ENCODE measurements around the gene PIEZO2.

PIEZO2 gene

DNA sequence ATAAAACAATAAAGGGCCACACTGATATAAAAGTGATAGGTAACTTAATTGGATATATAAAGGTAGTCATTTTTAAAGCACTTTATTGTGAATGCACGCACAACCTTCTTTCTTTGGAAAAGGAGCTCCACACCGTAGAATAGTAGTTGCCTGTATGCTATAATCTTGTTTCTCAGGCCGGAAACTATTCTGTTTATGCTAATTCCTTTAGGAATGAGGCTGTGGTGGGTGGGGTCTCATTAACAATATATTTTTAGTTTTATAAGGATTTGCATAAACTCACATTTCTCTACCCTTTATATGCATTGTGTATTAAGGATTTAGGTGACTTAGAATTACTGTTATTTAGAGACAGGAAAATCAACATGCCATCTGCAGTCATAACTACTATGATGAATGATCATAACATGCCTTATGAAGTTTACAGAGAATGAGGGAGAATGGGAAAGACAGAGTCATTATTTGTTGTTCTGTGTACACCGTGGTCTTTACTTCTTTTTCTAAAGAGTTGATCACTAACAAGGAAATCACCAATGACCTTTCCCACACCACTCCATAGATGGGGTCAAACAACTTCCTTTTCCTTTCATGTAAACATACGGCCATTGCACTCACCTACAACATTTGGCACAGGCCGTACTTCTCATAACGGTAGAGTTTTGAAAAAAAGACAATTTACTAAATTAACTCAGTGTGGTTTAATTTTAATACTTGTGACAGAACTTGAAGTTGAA lies 84.5 kb downstream of the PIEZO2 start:
- no peaks in the 10 kb centered on the region for H3K27me3 ChIP-seq
- H3K36me3 ChIP-seq = no peaks in the 10 kb centered on the region
- H4K20me1 ChIP-seq = no peaks in the 10 kb centered on the region
- no peaks in the 10 kb centered on the region for H3K4me1 ChIP-seq
- H3K4me2 ChIP-seq = no peak overlapping the region
- H3K27ac ChIP-seq = no peak overlapping the region
- no peak overlapping the region for H3K4me3 ChIP-seq
- TF ChIP-seq Cebpa-rat (IDR thresholded peaks at IDR 0.05) = no peak
- H3K9me3 ChIP-seq (replicated peaks in 1 of 11) = peaks cover 0 to 18% (median 5%) of the 10 kb centered on the region in 11 experiments; a peak in 9 of 22 replicates
- no peak overlapping the region for H3K9ac ChIP-seq

DNA sequence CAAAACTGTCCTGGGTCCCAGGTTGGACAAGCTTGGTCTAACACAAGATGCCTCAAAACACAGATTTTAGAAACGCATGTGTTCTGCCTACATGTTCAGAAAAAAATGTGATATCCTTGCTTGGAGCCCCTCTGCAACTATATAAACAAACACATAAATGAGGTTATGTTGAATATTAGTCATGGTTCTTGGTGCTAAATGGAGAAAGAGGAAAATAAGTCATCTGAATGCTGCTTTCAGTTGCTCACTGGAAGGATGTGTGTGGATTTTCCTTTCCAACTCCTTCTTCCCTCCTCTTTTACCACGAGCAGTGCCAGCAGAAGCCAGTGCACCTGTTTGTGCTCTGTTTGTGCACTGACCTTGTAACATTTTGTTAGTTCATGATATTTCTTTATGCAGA lies 85.3 kb downstream of the PIEZO2 start:
- Histone ChIP-seq H3K9me3 (replicated peaks in 1 of 11) (peaks cover 0 to 18% (median 5%) of the 10 kb centered on the region in 11 experiments; a peak in 9 of 22 replicates), H4K20me1 (no peaks in the 10 kb centered on the region), H3K4me1 (no peaks in the 10 kb centered on the region), H3K36me3 (no peaks in the 10 kb centered on the region), H3K27ac (no peak overlapping the region), H3K9ac (no peak overlapping the region), H3K27me3 (no peaks in the 10 kb centered on the region), H3K4me3 (no peak overlapping the region), H3K4me2 (no peak overlapping the region)
- TF ChIP-seq Cebpa-rat (IDR thresholded peaks at IDR 0.05) = no peak

DNA sequence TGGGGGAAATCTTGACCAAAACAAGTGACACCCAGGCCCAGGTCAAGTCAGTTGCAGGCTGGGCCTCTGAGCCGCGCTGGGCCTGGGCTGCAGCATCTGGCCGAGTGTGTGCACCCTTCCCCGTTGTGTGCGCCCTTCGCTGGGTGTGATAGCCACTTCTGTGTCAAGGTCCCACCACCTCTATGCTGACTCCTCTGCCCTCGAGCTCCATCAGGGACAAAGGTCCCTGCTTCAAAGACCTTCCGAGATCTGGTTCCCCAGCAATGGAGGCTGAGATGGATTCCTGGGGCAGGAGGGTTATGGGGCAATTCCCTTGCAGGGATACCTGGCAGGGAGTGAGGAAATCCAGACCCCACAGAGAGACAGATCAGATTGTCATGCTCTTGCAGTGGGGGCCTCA lies 93.6 kb downstream of the PIEZO2 start:
- H3K4me1 ChIP-seq = no peaks in the 10 kb centered on the region
- H3K36me3 ChIP-seq = no peaks in the 10 kb centered on the region
- no peaks in the 10 kb centered on the region for H4K20me1 ChIP-seq
- H3K9me3 ChIP-seq (replicated peaks in 1 of 11) = no peaks in the 10 kb centered on the region
- H3K27ac ChIP-seq = no peak overlapping the region
- no peak for TF ChIP-seq Cebpa-rat (IDR thresholded peaks at IDR 0.05)
- H3K27me3 ChIP-seq = no peaks in the 10 kb centered on the region
- H3K4me2 ChIP-seq = no peak overlapping the region
- no peak overlapping the region for H3K4me3 ChIP-seq
- no peak overlapping the region for H3K9ac ChIP-seq

DNA sequence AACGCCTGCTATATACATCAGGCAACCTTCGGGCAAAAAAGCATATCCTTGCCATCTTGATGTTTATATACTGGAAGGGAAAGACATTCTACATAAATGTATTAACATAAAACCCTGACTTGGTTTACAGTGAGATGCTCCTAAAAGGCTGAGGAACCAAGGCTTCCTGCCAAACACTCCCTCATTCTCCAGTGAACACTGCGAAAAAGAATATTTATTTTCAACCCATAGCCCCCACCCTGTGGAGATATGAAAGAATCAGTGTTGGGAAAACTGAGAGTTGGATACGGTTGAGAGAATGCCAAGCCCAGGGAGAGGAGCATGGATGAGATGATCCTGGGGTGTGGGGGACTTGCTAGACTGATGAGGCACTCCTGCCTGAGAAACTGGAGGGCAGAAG lies 94.9 kb downstream of the PIEZO2 start:
- no peaks in the 10 kb centered on the region for H3K4me1 ChIP-seq

DNA sequence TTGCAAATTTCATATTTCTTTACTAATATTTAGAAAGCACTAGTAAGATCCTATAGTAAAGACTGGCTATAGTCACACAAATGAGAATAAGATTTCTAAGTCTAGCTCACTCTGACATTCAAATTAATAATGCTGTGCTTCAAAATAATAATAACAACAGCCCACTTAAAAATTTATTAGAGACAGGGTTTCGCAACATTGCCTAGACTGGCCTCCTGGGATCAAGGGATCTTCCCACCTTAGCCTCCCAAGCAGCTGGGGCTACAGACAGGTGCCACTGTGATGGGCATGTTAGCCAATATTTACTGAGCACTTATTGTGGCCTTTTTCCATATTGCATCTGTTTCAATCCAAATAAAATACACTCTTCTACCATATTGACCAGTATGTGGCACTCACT lies 96.1 kb downstream of the PIEZO2 start:
- H3K4me2 ChIP-seq = no peak overlapping the region
- H3K27ac ChIP-seq = no peak overlapping the region
- H3K36me3 ChIP-seq = no peaks in the 10 kb centered on the region
- no peak overlapping the region for H3K9ac ChIP-seq
- no peaks in the 10 kb centered on the region for H3K27me3 ChIP-seq
- no peak overlapping the region for H3K4me3 ChIP-seq
- H3K9me3 ChIP-seq (replicated peaks in 1 of 11) = peaks cover 0 to 6% (median 0%) of the 10 kb centered on the region in 11 experiments; a peak in 1 of 22 replicates
- TF ChIP-seq Cebpa-rat (IDR thresholded peaks at IDR 0.05) = peak in 2 of 11 experiments; percentile 32 to 37; a peak in 2 of 22 replicates
- H4K20me1 ChIP-seq = no peaks in the 10 kb centered on the region
- H3K4me1 ChIP-seq = no peaks in the 10 kb centered on the region

More for the DNA sequence above, 94.9 kb downstream of the PIEZO2 start:
- no peak overlapping the region for H3K27ac ChIP-seq
- no peak overlapping the region for H3K4me2 ChIP-seq
- H3K9ac ChIP-seq = no peak overlapping the region
- no peaks in the 10 kb centered on the region for H4K20me1 ChIP-seq
- peaks cover 0 to 2% (median 0%) of the 10 kb centered on the region in 11 experiments; a peak in 1 of 22 replicates for H3K9me3 ChIP-seq (replicated peaks in 1 of 11)
- TF ChIP-seq Cebpa-rat (IDR thresholded peaks at IDR 0.05) = no peak
- no peak overlapping the region for H3K4me3 ChIP-seq
- no peaks in the 10 kb centered on the region for H3K27me3 ChIP-seq
- H3K36me3 ChIP-seq = no peaks in the 10 kb centered on the region

DNA sequence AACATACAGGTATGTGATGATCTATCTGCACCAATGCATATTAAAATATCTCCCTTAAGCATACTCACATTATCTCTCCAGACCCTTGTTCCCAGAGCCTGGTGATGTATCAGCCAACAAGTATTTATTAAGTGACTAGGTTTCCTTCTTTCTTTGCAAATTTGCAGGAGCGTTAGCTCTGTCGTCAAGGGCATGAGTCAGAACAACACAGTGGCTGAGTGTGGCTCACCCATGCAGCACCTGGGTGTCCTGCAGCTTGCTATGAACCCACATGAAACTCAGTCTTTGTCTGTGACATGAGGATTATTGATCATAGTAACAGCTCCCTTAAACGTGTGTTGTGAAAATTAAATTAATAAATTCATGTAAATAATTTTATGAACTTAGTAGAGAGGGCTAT lies 96.6 kb downstream of the PIEZO2 start:
- Histone ChIP-seq H4K20me1 (no peaks in the 10 kb centered on the region), H3K4me2 (no peak overlapping the region), H3K4me1 (no peaks in the 10 kb centered on the region), H3K36me3 (no peaks in the 10 kb centered on the region), H3K9ac (no peak overlapping the region), H3K9me3 (replicated peaks in 1 of 11) (peaks cover 0 to 6% (median 0%) of the 10 kb centered on the region in 11 experiments; a peak in 1 of 22 replicates), H3K27me3 (no peaks in the 10 kb centered on the region), H3K27ac (no peak overlapping the region), H3K4me3 (no peak overlapping the region)
- no peak for TF ChIP-seq Cebpa-rat (IDR thresholded peaks at IDR 0.05)

DNA sequence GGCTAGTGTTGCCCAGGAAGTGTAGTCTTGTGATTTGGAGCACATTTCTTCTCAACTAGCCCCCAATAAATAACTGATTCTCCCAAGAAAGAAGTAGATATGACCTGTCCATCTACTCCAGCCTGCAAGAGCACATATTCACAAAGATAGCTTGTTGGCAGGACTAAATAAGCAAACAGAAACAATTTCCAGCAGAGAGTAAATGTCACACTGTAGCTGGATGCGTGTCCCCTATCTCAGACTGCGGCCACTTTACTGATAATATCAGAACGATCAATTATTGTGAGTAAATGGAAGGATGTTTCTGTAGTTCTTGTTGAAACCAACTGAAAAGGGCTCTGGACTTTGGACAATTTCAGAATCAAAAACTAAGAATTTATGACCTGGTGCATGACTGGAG lies 97.9 kb downstream of the PIEZO2 start:
- Histone ChIP-seq H3K27me3 (no peaks in the 10 kb centered on the region), H3K4me1 (no peaks in the 10 kb centered on the region), H4K20me1 (no peaks in the 10 kb centered on the region), H3K27ac (no peak overlapping the region), H3K9ac (no peak overlapping the region), H3K4me2 (no peak overlapping the region), H3K36me3 (no peaks in the 10 kb centered on the region), H3K9me3 (replicated peaks in 1 of 11) (peaks cover 0 to 6% (median 0%) of the 10 kb centered on the region in 11 experiments; a peak in 1 of 22 replicates), H3K4me3 (no peak overlapping the region)
- no peak for TF ChIP-seq Cebpa-rat (IDR thresholded peaks at IDR 0.05)

DNA sequence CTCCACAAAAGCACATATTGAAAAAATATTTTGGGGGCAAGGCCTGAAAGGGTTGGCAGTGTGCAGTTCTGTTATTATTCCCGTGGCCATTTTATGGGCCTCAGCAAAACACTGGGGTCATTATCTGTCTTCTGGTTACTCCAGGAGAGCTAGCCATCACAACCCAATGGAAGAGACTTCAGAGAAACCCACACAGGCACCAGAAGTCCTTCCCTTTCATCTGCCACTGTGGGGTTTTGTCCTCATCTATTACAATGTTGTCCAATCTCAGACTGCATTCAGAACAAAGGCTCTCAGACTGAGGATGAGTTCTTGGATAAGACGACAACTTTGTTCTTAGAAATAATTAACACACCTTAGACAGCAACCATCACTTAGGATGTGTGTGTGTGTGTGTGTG lies 98.4 kb downstream of the PIEZO2 start:
- H3K4me3 ChIP-seq = no peak overlapping the region
- peaks cover 0 to 6% (median 0%) of the 10 kb centered on the region in 11 experiments; a peak in 1 of 22 replicates for H3K9me3 ChIP-seq (replicated peaks in 1 of 11)
- TF ChIP-seq Cebpa-rat (IDR thresholded peaks at IDR 0.05) = no peak

DNA sequence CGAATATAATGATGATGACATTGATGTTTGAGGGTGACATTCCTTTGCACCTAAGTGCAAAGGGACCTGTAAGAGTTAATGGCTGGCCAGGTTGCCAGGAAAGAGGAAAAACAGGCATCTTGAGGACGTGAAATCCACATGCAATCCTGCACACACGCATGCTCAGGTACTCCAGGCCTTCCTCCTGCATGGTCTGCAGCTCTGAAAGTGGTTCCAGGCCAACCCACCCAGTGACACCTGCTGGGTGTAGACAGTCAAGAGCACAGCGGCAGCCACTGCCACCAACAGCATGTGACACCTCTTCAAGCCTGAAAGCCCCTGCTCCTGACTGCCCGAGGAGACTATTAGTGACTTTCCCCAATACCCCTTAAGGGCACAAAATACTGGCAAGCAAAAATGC lies 101.6 kb downstream of the PIEZO2 start:
- Histone ChIP-seq H3K27me3 (no peaks in the 10 kb centered on the region), H3K4me3 (no peak overlapping the region), H3K27ac (no peak overlapping the region), H3K4me2 (no peak overlapping the region), H3K4me1 (no peaks in the 10 kb centered on the region), H3K36me3 (no peaks in the 10 kb centered on the region), H3K9ac (no peak overlapping the region), H3K9me3 (replicated peaks in 1 of 11) (peaks cover 0 to 6% (median 0%) of the 10 kb centered on the region in 11 experiments; a peak in 1 of 22 replicates), H4K20me1 (no peaks in the 10 kb centered on the region)
- no peak for TF ChIP-seq Cebpa-rat (IDR thresholded peaks at IDR 0.05)

More for the DNA sequence above, 98.4 kb downstream of the PIEZO2 start:
- Histone ChIP-seq H3K4me2 (no peak overlapping the region), H3K27me3 (no peaks in the 10 kb centered on the region), H3K9ac (no peak overlapping the region), H3K4me1 (no peaks in the 10 kb centered on the region), H3K36me3 (no peaks in the 10 kb centered on the region), H3K27ac (no peak overlapping the region), H4K20me1 (no peaks in the 10 kb centered on the region)

DNA sequence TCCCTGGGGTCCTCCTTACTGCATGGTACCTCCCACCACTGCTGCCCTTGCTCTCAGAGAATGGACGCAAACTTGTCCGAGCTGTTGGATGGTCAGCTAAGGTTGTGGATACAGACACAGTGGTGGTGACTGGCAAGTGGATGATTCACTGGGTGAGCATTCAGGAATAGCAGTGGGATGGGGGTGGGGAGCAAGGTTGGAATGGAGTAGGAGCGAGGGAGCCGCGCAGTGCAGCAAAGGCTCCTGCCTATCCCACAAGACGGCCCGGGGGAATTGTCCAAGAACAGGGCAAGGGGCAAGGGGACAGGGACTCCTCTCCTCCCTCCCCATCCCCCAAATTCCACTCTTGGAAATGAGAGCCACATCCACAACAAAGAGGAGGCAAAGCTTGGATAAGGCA lies 102.2 kb downstream of the PIEZO2 start:
- no peak overlapping the region for H3K4me2 ChIP-seq
- H3K36me3 ChIP-seq = no peaks in the 10 kb centered on the region
- no peak for TF ChIP-seq Cebpa-rat (IDR thresholded peaks at IDR 0.05)
- H3K27ac ChIP-seq = no peak overlapping the region
- H3K9me3 ChIP-seq (replicated peaks in 1 of 11) = peaks cover 0 to 6% (median 0%) of the 10 kb centered on the region in 11 experiments; a peak in 1 of 22 replicates
- H3K4me1 ChIP-seq = no peaks in the 10 kb centered on the region
- no peaks in the 10 kb centered on the region for H3K27me3 ChIP-seq
- H3K4me3 ChIP-seq = no peak overlapping the region
- H4K20me1 ChIP-seq = no peaks in the 10 kb centered on the region
- H3K9ac ChIP-seq = no peak overlapping the region
